Measurements from ENCODE around the gene ITPR3.

The ITPR3 gene

GRCh38 chr6:33730611-33731010 lies 109.5 kb downstream of the ITPR3 start:
- no peak overlapping the region for H3K4me3 ChIP-seq (ENCODE audit: low read length)
- TF ChIP-seq, protein P1, sequence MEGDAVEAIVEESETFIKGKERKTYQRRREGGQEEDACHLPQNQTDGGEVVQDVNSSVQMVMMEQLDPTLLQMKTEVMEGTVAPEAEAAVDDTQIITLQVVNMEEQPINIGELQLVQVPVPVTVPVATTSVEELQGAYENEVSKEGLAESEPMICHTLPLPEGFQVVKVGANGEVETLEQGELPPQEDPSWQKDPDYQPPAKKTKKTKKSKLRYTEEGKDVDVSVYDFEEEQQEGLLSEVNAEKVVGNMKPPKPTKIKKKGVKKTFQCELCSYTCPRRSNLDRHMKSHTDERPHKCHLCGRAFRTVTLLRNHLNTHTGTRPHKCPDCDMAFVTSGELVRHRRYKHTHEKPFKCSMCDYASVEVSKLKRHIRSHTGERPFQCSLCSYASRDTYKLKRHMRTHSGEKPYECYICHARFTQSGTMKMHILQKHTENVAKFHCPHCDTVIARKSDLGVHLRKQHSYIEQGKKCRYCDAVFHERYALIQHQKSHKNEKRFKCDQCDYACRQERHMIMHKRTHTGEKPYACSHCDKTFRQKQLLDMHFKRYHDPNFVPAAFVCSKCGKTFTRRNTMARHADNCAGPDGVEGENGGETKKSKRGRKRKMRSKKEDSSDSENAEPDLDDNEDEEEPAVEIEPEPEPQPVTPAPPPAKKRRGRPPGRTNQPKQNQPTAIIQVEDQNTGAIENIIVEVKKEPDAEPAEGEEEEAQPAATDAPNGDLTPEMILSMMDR (IDR thresholded peaks at IDR 0.05; ENCODE audit: insufficient read depth, low read depth, low read length, missing control alignments): no peak
- DNase-seq (ENCODE audit: low read depth): no peak

GRCh38 chr6:33731035-33731434 lies 109.9 kb downstream of the ITPR3 start:
- TF ChIP-seq, protein P1 (IDR thresholded peaks at IDR 0.05; ENCODE audit: insufficient read depth, low read depth, low read length, missing control alignments): no peak
- no peak overlapping the region for H3K4me3 ChIP-seq (ENCODE audit: low read length)
- no peak for DNase-seq (ENCODE audit: low read depth)

GRCh38 chr6:33731751-33732282 lies 110.7 kb downstream of the ITPR3 start:
- no peak for DNase-seq (ENCODE audit: low read depth)

GRCh38 chr6:33732385-33732784 lies 111.3 kb downstream of the ITPR3 start:
- H3K4me3 ChIP-seq (ENCODE audit: low read length): no peak overlapping the region
- no peak for DNase-seq (ENCODE audit: low read depth)
- TF ChIP-seq, protein P1 (IDR thresholded peaks at IDR 0.05; ENCODE audit: insufficient read depth, low read depth, low read length, missing control alignments): no peak

More at GRCh38 chr6:33731751-33732282, 110.7 kb downstream of the ITPR3 start:
- TF ChIP-seq, protein P1 (IDR thresholded peaks at IDR 0.05; ENCODE audit: insufficient read depth, low read depth, low read length, missing control alignments): no peak
- no peak overlapping the region for H3K4me3 ChIP-seq (ENCODE audit: low read length)

GRCh38 chr6:33732817-33733708 lies 111.9 kb downstream of the ITPR3 start:
- DNase-seq (ENCODE audit: low read depth): no peak
- TF ChIP-seq, protein P1 (IDR thresholded peaks at IDR 0.05; ENCODE audit: insufficient read depth, low read depth, low read length, missing control alignments): no peak
- H3K4me3 ChIP-seq (ENCODE audit: low read length): no peak overlapping the region

- H3K4me3 ChIP-seq (ENCODE audit: low read length): no peak overlapping the region
- TF ChIP-seq, protein P1 (IDR thresholded peaks at IDR 0.05; ENCODE audit: insufficient read depth, low read depth, low read length, missing control alignments): no peak
- no peak for DNase-seq (ENCODE audit: low read depth)
Observed at GRCh38 chr6:33733709-33734007, 112.5 kb downstream of the ITPR3 start.
